HUES48 (cell line): Measurements from ENCODE around the gene KLHDC9.

Source experiments
- H3K27ac ChIP-seq: one replicate; pipeline ENCODE4 v1.7.0; 2013; ENCODE audit warnings: low read depth, low read length, inconsistent platforms
- H3K27me3 ChIP-seq: 2 replicates; pipeline ENCODE4 v1.6.1; 2013; ENCODE audit warnings: mild to moderate bottlenecking, low read length; ENCODE audit not compliant: control insufficient read depth, insufficient read depth
- H3K36me3 ChIP-seq: 2 replicates; pipeline ENCODE4 v1.6.1; 2013; ENCODE audit warnings: low read length; ENCODE audit not compliant: control insufficient read depth, insufficient read depth
- H3K4me1 ChIP-seq: 2 replicates; pipeline ENCODE4 v1.6.1; 2013; ENCODE audit warnings: mild to moderate bottlenecking, low read length; ENCODE audit not compliant: control insufficient read depth, insufficient read depth
- H3K4me3 ChIP-seq: 2 replicates; pipeline ENCODE4 v1.5.1; 2013; ENCODE audit warnings: mild to moderate bottlenecking, low read depth, low read length
- H3K9ac ChIP-seq: 2 replicates; pipeline ENCODE4 v1.6.1; 2013; ENCODE audit warnings: mild to moderate bottlenecking, low read depth, low read length, moderate library complexity
- H3K9me3 ChIP-seq: 2 replicates; pipeline ENCODE4 v1.6.1; 2013; ENCODE audit warnings: low read length; ENCODE audit not compliant: control insufficient read depth, insufficient read depth

The KLHDC9 gene

GRCh38 chr1:161088587-161089110 lies 9.5 kb upstream of the KLHDC9 start:
- Histone ChIP-seq H3K9me3 (no peaks in the 10 kb centered on the region), H3K4me3 (no peak overlapping the region), H3K27ac (no peak overlapping the region), H3K27me3 (no peaks in the 10 kb centered on the region), H3K4me1 (0 out of 2 replicates have a peak, but pooled peaks cover 7% of the 10 kb centered on the region), H3K9ac (no peak overlapping the region), H3K36me3 (no peaks in the 10 kb centered on the region)

DNA sequence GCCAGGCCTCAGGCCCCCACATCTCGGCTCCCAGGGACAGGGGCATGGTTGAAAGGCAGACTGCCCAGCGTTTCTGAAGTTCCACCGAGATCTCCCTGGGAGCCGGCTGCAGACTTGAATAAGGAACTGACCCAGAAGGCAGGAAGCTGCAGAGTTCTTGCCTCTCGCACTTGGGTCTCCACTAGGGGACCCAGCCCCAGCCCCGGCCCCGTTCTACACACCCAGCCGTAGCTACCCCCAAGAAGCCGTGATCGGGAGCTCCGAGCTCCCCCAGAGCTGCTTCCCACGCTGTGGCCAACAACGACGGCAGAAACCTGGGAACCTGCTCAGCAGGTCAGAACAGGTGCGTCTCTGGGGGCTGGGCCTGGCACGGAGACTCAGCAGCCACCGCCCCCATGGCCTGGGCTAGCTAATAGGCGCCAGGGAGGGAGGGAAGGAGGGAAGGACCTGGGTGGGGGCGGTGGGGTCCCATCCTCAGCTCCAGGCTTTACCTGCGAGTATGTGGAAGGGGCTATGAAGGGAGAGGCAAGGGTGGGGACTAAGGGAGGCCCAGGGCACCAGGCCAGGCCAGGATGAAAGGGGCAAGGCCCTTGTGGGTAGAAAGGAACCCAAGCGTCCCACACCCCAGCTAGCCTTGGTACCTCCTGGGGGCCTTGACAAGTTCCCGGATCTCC lies 8.8 kb upstream of the KLHDC9 start, which contains the start of gene NECTIN4:
NECTIN4 (minus strand) TSS at position 308 of the 674 bp plus-strand sequence; CDS start at position 46, 262 bp downstream.
- Histone ChIP-seq H3K4me3 (no peak within 1 kb of the TSS), H3K27ac (no peak within 1 kb of the TSS), H3K4me1 (0 out of 2 replicates have a peak, but pooled peaks cover 7% of the 10 kb centered on the region), H3K27me3 (no peaks in the 10 kb centered on the region), H3K36me3 (no peaks in the 10 kb centered on the region), H3K9ac (no peak within 1 kb of the TSS), H3K9me3 (no peaks in the 10 kb centered on the region)

DNA sequence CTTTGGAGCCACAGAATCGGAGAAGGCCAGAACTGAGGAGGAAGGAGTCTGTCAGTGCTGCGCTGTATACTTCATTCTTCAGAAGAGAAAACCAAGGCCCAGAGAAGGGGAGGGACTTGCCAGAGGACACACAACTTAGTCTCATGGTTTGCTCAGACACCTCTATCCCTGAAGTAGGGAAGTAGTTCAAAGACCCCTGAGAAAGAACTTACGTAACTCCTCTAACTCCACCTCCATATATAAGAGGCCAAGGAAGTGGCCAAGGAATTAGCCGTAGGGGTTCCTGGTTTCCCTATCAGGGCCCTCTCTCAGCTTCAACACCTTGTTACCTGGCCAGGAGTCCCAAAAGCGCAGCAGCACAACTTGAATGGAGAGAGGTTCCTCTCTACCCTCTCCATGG lies 8.2 kb upstream of the KLHDC9 start:
- Histone ChIP-seq H3K27ac (no peak overlapping the region), H3K4me1 (0 out of 2 replicates have a peak, but pooled peaks cover 7% of the 10 kb centered on the region), H3K9ac (no peak overlapping the region), H3K36me3 (no peaks in the 10 kb centered on the region), H3K9me3 (no peaks in the 10 kb centered on the region), H3K27me3 (no peaks in the 10 kb centered on the region), H3K4me3 (no peak overlapping the region)

- H3K27ac ChIP-seq = no peak overlapping the region
- no peaks in the 10 kb centered on the region for H3K9me3 ChIP-seq
- no peaks in the 10 kb centered on the region for H3K27me3 ChIP-seq
- H3K4me1 ChIP-seq = 0 out of 2 replicates have a peak, but pooled peaks cover 7% of the 10 kb centered on the region
- H3K9ac ChIP-seq = no peak overlapping the region
- H3K36me3 ChIP-seq = no peaks in the 10 kb centered on the region
- no peak overlapping the region for H3K4me3 ChIP-seq
These were observed 7.5 kb upstream of the KLHDC9 start for GRCh38 chr1:161090617-161091016.

DNA sequence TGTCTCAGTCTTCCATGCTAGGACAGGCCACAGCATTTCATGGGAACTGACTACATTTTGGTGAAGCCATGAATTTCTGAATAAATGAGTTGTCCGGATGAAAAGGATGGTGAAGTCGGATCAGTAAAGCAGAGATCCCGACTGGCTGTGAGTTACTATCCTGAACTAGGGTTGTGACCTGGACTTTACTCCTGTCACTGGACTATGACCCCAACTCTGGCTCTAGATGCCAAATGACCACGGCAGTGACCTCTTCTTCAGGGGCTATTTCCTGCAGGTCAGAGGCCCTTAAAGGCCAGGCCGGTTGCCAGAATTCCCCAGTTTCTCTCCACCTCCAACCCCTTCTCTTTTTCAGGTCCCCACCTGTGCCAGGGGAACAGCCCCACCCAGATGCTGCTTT lies 7.1 kb upstream of the KLHDC9 start:
- no peak overlapping the region for H3K9ac ChIP-seq
- H3K36me3 ChIP-seq = no peaks in the 10 kb centered on the region
- H3K9me3 ChIP-seq = no peaks in the 10 kb centered on the region
- no peak overlapping the region for H3K27ac ChIP-seq
- H3K4me1 ChIP-seq = 0 out of 2 replicates have a peak, but pooled peaks cover 7% of the 10 kb centered on the region
- no peaks in the 10 kb centered on the region for H3K27me3 ChIP-seq
- H3K4me3 ChIP-seq = no peak overlapping the region

- Histone ChIP-seq H3K9ac (no peak overlapping the region), H3K9me3 (no peaks in the 10 kb centered on the region), H3K36me3 (no peaks in the 10 kb centered on the region), H3K27ac (no peak overlapping the region), H3K4me1 (0 out of 2 replicates have a peak, but pooled peaks cover 7% of the 10 kb centered on the region), H3K4me3 (no peak overlapping the region), H3K27me3 (no peaks in the 10 kb centered on the region)
These were observed 6.2 kb upstream of the KLHDC9 start for GRCh38 chr1:161091796-161092507.

- no peak overlapping the region for H3K9ac ChIP-seq
- H3K36me3 ChIP-seq = no peaks in the 10 kb centered on the region
- H3K4me1 ChIP-seq = 0 out of 2 replicates have a peak, but pooled peaks cover 7% of the 10 kb centered on the region
- H3K9me3 ChIP-seq = no peaks in the 10 kb centered on the region
- no peaks in the 10 kb centered on the region for H3K27me3 ChIP-seq
- H3K27ac ChIP-seq = no peak overlapping the region
- H3K4me3 ChIP-seq = no peak overlapping the region
These were observed 5.5 kb upstream of the KLHDC9 start for GRCh38 chr1:161092621-161093028.

DNA sequence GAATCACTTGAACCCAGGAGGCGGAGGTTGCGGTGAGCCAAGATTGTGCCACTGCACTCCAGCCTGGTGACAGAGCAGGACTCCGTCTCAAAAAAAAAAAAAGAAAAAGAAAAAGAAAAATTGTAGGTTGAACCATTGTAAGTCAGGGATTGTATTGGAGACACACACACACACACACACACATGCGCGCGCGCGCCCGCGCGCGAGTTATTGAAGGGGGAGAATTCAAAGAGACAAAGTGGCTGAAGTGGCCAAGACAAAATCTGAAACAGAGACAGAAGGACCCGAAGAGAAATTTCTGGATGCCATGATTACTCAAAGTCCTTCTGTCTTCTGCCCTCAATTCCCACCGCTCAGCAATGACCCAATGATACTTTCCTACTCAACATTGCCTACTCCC lies 3.7 kb upstream of the KLHDC9 start:
- Histone ChIP-seq H3K27ac (no peak overlapping the region), H3K36me3 (no peaks in the 10 kb centered on the region), H3K4me1 (0 out of 2 replicates have a peak, but pooled peaks cover 8% of the 10 kb centered on the region), H3K27me3 (no peaks in the 10 kb centered on the region), H3K9ac (no peak overlapping the region), H3K4me3 (no peak overlapping the region), H3K9me3 (no peaks in the 10 kb centered on the region)

DNA sequence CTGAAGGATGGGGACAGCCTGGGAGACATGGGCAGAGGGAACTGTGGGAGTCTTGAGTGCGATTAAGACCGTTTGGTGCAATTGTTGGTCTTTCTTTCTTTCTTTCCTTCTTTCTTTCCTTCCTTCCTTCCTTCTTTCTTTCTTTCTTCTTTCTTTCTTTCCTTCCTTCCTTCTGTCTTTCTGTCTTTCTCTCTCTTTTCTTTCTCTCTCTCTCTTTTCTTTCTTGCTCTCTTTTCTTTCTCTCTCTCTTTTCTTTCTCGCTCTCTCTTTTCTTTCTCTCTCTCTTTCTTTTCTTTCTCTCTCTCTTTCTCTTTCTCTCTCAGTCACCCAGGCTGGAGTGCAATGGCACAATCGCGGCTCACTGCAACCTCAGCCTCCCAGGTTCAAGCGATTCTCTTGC lies 2.9 kb upstream of the KLHDC9 start:
- no peaks in the 10 kb centered on the region for H3K27me3 ChIP-seq
- peaks cover 4% of the 10 kb centered on the region; the same call in 1 of the 2 replicates for H3K36me3 ChIP-seq
- no peak overlapping the region for H3K9ac ChIP-seq
- no peak overlapping the region for H3K4me3 ChIP-seq
- 0 out of 2 replicates have a peak, but pooled peaks cover 4% of the 10 kb centered on the region for H3K4me1 ChIP-seq
- no peak overlapping the region for H3K27ac ChIP-seq
- H3K9me3 ChIP-seq = no peaks in the 10 kb centered on the region

- no peak overlapping the region for H3K4me3 ChIP-seq
- H3K27ac ChIP-seq = no peak overlapping the region
- no peaks in the 10 kb centered on the region for H3K27me3 ChIP-seq
- 0 out of 2 replicates have a peak, but pooled peaks cover 4% of the 10 kb centered on the region for H3K4me1 ChIP-seq
- no peaks in the 10 kb centered on the region for H3K9me3 ChIP-seq
- peaks cover 11% of the 10 kb centered on the region for H3K36me3 ChIP-seq
- no peak overlapping the region for H3K9ac ChIP-seq
These were observed 2.1 kb upstream of the KLHDC9 start for GRCh38 chr1:161096015-161096414.

DNA sequence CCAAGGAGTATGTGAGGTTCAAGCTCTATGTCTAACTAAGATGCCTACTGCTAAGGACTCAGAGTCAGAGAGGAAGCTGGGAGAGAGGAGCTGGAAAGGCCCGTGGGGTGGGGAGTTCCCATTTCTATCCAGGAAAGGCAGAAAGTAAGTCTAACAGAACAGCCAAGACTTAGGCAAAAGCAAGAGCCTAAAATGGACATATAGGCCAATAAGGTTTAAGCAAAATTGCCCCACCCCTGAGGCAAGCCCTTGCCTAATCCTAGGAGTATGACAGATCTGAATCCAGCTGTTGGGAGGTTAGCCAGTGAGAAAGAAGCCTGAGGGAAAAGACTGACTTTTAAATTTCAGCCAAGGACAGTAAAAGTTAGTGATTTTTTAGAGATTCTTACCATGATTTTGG lies 1.6 kb upstream of the KLHDC9 start:
- Histone ChIP-seq H3K4me3 (no peak overlapping the region), H3K9me3 (no peaks in the 10 kb centered on the region), H3K36me3 (peaks cover 14% of the 10 kb centered on the region), H3K9ac (no peak overlapping the region), H3K27me3 (no peaks in the 10 kb centered on the region), H3K4me1 (0 out of 2 replicates have a peak, but pooled peaks cover 4% of the 10 kb centered on the region), H3K27ac (no peak overlapping the region)
